K562 (cell line): ENCODE data around the gene ZC3H12A. TPM values are rescaled to one million over a fixed set of nuclear protein-coding genes. Genes with fewer than 3 reads are reported as not detected.

Experiments used
- ATF3 ChIP-seq, 2 experiments: fragments of 450-650 bp in 1 of 2; sonication (generic) in 1 of 2; formaldehyde crosslinking in 1 of 2; IDR thresholded peaks in 1 of 2; conservative IDR thresholded peaks in 1 of 2; 2 replicates each; pipeline versions ENCODE4 v1.6.1 to v1.8.1; 2016 to 2023; ENCODE audit warnings: mild to moderate bottlenecking in 2 of 2, moderate library complexity in 2 of 2, inconsistent platforms in 1 of 2, missing genetic modification reagents in 1 of 2
- CTCFL ChIP-seq: IDR thresholded peaks from 2 replicates; pipeline ENCODE4 v1.6.1; 2011; ENCODE audit warnings: borderline replicate concordance, low read depth, mild to moderate bottlenecking, moderate library complexity, low read length; ENCODE audit not compliant: insufficient read depth, poor library complexity, severe bottlenecking
- KDM1A ChIP-seq, 2 experiments: fragments of 450-650 bp; IDR thresholded peaks; 2 replicates each; pipeline ENCODE4 v1.6.1; 2016; ENCODE audit warnings: mild to moderate bottlenecking in 2 of 2
- MYC ChIP-seq, 2 experiments: fragments of 250-450 bp in 1 of 2; sonication (Bioruptor Pico) in 1 of 2; IDR thresholded peaks; 2 replicates each; pipeline versions ENCODE4 v1.5.1 to v1.6.1; 2012 to 2021; ENCODE audit warnings: low read depth in 2 of 2, borderline replicate concordance in 1 of 2, improper control_type of control experiment in 1 of 2, low read length in 1 of 2, mild to moderate bottlenecking in 1 of 2, moderate library complexity in 1 of 2
- ZNF318 ChIP-seq, 2 experiments: fragments of 450-650 bp; IDR thresholded peaks; 2 replicates each; pipeline ENCODE4 v1.6.1; 2016; ENCODE audit warnings: mild to moderate bottlenecking in 2 of 2, borderline replicate concordance in 1 of 2, low read depth in 1 of 2, moderate library complexity in 1 of 2
- ZNF561 ChIP-seq: fragments of 450-650 bp; formaldehyde crosslinking; conservative IDR thresholded peaks from 2 replicates; pipeline ENCODE4 v1.4.0; 2020; ENCODE audit warnings: mild to moderate bottlenecking, moderate library complexity
- polyA plus RNA-seq, 8 experiments: library from polyadenylated mRNA; depleted of rRNA in 4 of 8; stranded (reverse) in 5 of 8; unstranded in 3 of 8; fragments of >200 nt; fragmentation: Nextera tagmentation in 2 of 8; fragmentation: Illumina TruSeq in 1 of 8; extraction: Ambion mirVana in 2 of 8; extraction: Trizol in 1 of 8; gene quantifications; 2 replicates each; pipeline versions ENCODE4 v1.2.1 to v1.2.3, GENCODE V29; 2011 to 2014; ENCODE audit warnings: inconsistent platforms in 1 of 8, missing spikeins in 1 of 8
- total RNA-seq, 7 experiments: library from RNA; depleted of rRNA in 6 of 7; stranded (reverse); fragments of >200 nt in 6 of 7; fragmentation: Illumina TruSeq in 2 of 7; extraction: Trizol in 2 of 7; gene quantifications; 2 replicates each; pipeline versions ENCODE4 v1.2.1 to v1.2.3, GENCODE V29; 2011 to 2021; ENCODE audit warnings: low replicate concordance in 1 of 7

ZC3H12A gene
- total and polyA plus RNA-seq, 9 of the 15 experiments (the other 6 are each of a cell fraction or from before 2014, with no cell fraction given): 0.14 to 9.4 (median 6.7) TPM

- peak; percentile 19 for TF ChIP-seq CTCFL
- no peak for TF ChIP-seq ZNF561 (CRISPR knock-in tag)
- 0 out of 4 replicates have a peak, but pooled peaks of 1 of the 2 experiments have one; percentile 7 for TF ChIP-seq KDM1A (IDR thresholded peaks at IDR 0.05)
- TF ChIP-seq MYC (IDR thresholded peaks at IDR 0.05; ENCODE audit: low read depth, low read length): 0 out of 2 replicates have a peak, but pooled peaks have one; percentile 39
- TF ChIP-seq MYC (CRISPR knock-in tag; IDR thresholded peaks at IDR 0.05; ENCODE audit: borderline replicate concordance, low read depth): no peak
- TF ChIP-seq ATF3 (IDR thresholded peaks at IDR 0.05): no peak
- TF ChIP-seq ATF3 (CRISPR knock-in tag; conservative IDR thresholded peaks at IDR 0.05): no peak
- no peak for TF ChIP-seq ZNF318 (IDR thresholded peaks at IDR 0.05; ENCODE audit: borderline replicate concordance in 1 of 2, low read depth in 1 of 2)
Measured at GRCh38 chr1:37473431-37474045, 842 bp upstream of the ZC3H12A start (continued).
